HG03095 (cell line): Measurements from ENCODE around the gene ATP11A.
A peak's percentile ranks its signal among the peaks of the same experiment; 100 is the strongest.
"Not testable (repeated sequence)": the region's sequence is repeated elsewhere in the genome, so short reads cannot be mapped to it uniquely, and the experiment has no call there.

Experiments
- ATAC-seq: cut with Tn5 transposase; IDR thresholded peaks from one replicate; pipeline ENCODE4 v1.9.1; 2021; ENCODE audit warnings: moderate library complexity; ENCODE audit not compliant: unreplicated experiment

The ATP11A gene

DNA sequence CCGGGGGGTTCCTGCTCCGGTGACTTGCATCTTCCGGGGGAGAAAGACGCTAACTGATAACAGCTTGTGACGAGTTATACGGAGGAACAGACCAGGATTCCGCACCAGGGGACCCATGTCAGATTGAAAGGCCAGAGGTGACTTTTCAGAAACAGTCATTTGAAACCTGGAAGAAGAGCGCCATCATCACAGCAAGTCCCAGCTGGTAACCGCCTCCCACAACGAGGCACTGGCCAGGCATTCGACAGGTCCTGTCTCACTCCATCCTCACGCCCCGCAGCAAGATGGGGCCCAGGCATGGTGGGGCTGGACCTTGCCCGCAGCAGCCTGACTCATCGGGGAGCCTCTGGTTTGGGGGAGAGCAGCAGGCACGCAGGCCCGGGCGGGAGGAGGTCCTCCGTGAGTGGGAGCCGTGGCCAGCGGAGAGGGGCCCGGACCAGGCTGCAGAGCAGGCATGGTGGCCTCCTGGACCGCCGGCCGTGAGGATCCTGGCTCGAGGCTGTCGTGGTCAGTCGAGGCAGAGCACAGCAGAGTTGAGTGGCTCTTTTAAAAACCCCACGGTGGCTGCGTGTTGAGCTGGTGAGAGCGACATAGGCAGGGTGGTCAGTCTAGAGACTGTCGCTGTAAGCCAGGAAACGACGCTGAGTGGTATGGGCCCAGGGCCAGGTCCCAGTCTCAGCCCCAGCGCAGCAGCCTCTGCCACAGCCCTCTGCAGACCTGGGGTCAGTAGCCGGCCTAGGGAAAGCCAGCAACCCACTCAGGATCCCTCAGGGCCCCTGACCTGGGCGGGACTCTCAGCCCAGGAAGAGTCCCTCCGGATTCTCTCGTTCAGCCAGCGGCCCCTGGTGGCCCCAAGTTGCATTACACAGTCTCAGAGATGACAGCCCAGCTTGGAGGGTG lies 184.3 kb downstream of the ATP11A start:
- ATAC-seq = peak; percentile 86

DNA sequence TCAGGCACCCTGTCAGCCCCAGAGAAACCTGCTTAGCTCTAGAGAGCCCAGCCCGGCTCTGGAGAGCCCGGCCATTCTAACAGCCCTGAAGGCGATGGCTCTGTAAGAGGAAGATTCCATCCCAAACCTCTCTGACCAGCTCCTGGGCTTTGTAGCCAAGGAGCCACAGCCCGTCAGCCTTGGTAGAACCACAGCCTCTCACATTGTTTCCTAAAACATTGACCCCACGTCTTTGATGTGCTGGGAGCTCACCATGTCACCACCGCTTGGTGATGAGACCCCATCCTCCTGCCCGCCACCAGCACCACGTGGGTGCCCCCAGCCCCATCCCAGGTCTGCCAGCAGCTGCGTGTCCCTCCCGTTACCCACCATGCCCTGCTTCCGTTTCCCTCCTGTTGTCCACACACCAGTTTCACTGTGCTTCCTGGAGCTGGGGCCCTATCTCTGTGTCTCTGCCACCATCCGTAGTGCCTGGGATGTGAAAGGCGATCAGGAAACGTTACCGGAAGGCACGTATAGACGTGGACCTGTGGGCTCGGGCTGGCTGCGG lies 185.0 kb downstream of the ATP11A start:
- ATAC-seq = no peak

DNA sequence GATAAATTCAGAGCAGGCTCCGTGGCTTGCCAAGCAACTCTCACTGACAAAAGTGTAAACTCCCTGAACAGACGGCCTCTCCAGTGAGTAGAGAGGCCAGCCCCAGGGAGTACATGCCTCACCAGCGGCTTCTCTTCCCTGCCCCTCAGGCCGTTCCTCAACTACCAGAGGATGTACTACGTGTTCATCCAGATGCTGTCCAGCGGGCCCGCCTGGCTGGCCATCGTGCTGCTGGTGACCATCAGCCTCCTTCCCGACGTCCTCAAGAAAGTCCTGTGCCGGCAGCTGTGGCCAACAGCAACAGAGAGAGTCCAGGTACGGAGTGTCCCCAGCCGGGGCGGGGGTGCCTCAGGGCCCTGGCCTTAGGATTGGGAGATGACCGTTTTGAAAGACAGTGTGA lies 185.8 kb downstream of the ATP11A start:
- ATAC-seq = no peak

DNA sequence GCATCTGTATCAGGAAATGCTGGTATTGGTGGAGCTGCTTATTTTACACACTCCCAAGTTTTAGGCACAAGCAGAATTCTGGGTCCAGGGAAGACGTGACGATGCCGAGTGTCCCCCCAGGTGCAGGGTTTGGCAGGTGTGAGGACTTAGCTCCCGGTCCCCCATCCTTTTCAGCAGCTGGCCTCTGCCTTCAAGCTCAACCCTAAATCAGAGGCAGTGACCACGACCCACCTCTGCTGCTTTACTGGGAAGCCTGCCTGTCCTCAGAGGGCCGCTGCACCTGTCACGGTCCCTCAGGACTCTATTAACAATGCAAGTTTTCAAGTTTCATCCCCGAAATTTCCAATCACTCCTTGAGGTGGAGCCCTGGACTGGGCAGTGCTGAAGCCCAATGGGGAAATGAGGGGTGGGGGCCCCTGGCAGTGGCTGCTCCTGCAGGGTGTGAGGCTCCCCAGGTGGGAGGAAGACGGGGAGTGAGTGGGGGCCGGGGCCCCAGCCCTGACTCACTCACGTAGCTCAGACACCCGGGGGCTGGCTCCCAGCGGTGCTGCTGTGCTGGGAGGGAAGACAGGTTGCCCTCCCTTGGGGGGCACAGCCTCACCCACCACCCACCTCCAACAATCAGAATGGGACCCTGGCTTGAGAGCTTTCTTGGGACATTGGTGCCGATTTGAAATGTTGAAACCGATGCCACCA lies 186.6 kb downstream of the ATP11A start:
- ATAC-seq = no peak

DNA sequence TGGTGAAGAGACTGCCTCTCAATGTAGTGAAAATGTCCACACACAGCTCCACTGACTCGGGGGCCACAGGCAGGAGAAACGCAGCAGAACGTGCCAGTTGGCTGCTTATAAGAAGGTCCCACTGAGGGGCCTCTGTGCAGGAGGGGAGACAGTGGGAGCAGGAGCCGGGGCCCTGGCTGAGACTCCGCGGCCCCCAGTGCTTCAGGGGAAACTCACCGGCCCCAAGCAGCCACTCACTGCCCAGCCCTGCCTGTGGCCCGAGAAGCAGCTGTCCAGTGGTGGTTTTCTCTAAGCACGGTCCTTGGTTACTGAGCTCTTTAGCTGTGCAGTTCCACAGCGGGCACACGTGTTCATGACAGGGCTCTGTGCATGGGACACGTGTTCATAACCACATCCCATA lies 187.2 kb downstream of the ATP11A start:
- ATAC-seq = no peak

DNA sequence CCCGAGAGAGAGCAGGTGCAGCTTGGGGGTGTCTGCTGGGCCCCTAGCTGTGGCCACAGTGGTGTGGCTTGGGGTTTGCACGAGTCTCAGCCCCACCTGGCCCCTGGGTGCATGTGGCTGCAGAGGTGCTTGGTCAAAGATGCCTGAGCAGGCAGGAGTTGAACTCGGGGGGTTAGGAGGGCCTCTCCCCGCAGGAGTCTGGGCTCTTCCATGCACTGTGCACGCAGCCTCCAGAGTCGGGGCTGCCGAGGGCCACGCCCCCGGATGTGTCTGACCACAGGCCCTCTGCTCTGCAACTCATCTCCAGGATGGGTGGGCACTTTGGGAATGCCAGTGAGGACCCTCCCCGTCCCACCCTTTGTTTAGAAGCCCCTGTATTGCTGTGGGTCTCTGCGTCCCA lies 187.7 kb downstream of the ATP11A start:
- ATAC-seq = no peak

DNA sequence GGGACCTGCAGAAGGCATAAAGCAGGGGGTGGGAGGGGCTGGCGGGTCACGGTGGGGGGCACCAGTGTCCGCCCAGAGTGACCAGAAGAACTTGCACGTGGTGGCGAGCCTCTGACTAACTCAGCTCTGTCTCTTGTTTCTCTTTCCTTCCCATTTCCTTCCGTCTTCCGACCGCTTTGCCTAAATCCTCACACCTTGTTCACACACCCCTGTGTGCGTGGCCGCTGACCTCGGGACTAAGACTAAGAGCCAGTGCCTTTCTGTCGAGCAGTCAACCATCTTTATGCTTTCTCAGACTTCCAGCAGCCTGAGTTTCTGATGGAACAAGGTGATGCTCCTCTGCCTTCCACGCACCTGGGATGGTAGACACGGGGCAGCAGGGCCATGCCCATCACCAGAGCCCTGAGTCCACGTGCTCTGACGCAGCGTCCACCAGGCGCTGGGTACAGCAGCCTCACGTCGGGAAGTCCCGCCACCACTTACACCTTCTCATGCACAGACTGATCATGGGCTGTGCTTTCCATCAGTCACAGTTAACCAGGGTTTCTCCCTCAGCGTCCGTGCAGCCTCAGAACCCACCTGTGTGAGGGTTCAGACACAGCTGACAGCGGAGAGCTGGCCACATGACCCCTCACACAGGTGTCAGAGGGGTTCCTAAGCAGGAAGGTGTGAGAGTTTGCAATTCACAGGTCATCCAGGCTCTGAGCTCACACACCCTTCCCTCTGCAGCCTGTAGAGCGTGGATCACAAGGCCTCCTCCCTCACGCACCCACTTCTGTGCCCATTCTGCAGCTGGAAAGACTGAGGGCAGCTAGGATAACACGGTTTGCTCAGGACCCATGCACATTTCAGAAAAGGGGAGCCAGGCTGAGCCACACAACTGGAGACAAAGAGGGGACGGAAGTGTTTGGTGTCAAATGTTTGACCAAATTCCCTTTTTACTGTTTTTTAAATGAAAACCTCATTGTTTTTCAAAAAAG lies 188.4 kb downstream of the ATP11A start:
- ATAC-seq = no peak

DNA sequence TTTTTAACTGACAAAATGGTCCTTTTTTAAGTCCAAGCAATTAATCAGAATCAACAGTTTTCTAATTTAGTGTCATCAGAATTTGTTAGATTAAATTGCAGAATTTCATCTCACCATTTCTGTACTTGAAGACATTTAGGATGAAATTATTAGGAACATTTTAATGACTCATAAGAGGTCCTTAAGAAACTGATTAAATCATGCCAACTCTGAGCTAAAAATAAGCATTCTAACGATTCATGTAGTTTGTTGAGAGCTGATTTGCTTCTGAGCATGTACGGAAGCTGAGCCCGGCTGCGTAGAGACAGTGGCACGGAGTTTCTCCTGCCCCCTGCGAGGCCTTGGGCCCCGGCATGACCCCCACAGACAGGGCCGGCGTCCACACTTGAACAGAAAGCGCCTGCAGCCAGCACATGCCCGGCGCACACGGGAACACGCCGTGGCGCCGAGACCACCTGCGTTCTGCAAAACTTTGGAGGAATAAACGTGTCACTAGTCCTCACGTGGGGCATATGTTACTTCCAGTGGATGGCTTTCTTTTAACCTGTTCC lies 189.5 kb downstream of the ATP11A start:
- no peak for ATAC-seq

DNA sequence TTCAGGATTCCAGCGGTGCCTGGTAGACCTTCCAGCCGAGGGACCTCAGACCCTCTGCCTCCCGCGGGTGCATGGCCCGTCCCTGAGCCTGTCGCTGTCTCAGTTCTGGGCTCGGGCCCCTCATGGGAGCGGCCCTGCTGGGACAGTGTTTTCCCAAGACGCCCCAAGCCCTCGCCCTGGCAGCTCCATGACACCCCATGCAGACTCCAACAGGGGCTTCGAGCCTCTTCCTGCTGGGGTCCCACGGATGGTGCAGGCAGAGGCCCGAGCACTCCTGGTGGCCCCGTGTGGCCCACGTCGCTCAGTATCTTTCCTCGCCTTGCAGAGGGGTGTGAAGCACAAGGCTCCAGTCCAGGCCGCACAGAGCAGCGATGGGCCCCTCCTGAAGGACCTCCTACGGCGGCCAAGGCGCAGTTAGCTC lies 190.4 kb downstream of the ATP11A start:
- no peak for ATAC-seq

DNA sequence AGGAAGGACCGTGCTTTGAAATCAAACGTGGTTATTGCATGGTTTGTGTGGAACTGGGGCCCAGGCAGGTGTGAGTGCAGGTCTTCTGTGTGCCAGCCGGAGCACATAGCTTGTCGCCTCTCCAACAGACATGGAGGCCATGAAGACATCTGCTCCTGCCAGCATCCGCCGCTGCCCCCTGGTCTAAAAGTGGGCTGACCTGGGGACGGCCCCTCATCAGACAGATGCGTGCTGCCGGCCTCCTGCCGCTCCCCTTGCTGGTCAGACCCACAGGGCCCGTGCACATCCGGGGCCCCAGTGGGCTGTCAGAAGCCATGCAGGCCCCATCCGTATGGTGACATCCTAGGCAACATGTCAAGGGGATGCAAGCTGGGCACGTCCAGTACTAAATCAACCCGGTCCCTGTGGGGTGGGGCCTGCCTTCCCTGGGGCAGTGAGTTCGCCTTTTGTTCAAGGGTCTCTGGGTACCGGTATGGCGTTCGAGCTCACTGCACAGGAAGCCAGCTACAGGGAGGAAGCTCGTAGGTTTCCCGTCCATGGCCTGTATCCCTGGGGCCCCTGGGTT lies 191.2 kb downstream of the ATP11A start:
- ATAC-seq = no peak

DNA sequence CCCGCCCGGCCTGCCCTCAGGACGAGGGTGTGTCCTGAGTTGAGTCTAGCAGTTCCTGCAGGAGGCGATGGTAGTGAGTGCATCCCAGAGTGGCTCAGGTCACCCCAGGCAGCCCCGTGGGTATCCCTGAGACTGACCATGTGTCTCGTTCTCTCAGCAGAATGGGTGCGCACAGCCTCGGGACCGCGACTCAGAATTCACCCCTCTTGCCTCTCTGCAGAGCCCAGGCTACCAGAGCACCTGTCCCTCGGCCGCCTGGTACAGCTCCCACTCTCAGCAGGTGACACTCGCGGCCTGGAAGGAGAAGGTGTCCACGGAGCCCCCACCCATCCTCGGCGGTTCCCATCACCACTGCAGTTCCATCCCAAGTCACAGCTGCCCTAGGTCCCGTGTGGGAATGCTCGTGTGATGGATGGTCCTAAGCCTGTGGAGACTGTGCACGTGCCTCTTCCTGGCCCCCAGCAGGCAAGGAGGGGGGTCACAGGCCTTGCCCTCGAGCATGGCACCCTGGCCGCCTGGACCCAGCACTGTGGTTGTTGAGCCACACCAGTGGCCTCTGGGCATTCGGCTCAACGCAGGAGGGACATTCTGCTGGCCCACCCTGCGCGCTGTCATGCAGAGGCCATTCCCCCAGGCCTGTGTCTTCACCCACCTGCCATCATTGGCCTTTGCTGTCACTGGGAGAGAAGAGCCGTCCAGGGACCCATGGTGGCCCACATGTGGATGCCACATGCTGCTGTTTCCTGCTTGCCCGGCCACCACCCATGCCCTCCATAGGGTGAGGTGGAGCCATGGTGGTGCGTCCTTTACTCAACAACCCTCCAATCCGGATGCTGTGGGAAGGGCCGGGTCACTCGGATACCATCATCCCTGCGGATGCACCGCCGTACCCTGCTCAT lies 192.1 kb downstream of the ATP11A start:
- ATAC-seq = no peak

DNA sequence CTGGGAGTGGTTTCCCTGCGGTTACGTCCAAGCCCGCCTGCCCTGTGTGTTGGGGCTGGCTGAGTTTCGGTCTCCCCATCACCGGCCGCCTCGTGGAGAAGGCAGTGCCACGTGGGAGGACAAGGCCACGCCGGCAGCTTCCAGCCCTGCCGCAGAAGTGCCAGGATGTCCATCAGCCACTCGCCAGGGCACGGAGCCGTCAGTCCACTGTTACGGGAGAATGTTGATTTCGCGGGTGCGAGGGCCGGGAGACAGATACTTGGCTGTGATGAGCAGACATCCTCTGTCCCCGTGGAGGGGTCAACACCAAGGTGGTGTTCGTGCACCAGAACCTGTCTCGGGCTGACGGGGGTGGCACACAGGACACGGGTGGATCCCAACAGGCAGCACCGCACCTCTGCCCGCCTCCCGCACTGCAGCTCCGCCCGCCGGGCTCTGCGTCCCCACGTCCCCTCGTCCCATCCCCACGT lies 192.8 kb downstream of the ATP11A start:
- ATAC-seq = no peak

DNA sequence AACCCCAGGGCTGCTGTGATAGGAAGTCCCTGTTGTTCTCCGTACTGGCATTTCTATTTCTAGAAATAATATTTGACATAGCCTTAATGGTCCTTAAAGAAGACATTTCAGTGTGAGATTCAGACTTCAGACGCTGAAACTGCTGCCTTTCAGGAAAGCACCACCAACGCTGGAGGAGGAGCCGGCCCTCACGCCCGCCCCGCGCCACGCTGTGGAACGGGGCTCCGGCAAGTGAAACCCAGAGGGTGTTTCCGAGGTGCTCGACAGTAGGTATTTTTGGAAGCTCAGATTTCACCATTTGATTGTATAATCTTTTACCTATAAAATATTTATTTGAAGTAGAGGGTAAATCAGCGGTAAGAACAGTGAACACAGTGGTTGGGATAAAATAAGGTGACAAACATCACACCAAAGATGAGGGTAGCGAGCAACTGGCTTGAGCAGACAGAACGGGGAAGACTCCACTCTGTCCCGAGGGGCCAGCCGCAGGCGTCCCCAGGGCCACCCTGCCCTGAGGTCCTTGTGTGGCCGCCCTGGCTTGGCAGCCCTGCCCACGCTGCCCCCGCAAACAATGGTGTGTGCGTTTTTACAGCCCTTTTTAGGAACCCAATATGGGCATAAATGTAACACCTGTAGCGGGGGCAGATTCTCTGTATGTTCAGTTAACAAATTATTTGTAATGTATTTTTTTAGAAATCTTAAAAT lies 193.6 kb downstream of the ATP11A start:
- no peak for ATAC-seq

DNA sequence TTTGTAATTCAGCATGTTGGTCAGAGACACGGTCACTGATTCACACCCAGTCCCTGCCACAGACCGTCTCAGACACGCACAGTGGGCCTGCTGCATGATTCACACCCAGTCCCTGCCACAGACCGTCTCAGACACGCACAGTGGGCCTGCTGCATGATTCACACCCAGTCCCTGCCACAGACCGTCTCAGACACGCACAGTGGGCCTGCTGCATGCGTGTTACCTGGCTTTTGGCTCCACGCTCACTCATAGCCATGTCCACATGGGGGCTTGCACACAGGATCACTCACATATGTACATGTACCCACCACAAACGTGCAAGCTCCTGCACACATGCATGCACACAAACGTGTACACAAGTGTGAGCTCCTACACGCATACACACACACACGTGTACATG lies 194.9 kb downstream of the ATP11A start:
- not testable (repeated sequence) for ATAC-seq

DNA sequence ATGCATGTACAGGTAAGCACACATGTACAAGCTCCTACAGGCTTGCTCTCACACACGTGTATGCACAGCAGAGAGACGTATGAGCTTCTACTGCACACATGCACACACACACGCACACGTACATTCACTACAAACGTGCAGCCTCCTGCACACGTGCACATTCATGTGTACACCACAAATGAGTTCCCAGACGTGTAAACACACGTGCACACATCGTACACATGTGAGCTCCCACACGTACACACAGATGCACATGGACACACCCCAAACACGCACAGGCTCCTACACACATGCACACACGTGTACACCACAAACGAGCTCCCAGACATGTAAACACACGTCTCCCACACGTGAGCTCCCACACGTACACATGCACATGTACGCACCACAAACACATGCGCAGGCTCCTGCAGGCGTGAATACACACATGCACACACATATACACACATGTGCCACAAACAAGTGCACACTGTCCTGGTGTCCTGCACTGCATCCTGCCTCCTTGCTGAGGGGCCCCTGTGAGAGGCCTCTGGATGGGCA lies 195.5 kb downstream of the ATP11A start:
- no peak for ATAC-seq

DNA sequence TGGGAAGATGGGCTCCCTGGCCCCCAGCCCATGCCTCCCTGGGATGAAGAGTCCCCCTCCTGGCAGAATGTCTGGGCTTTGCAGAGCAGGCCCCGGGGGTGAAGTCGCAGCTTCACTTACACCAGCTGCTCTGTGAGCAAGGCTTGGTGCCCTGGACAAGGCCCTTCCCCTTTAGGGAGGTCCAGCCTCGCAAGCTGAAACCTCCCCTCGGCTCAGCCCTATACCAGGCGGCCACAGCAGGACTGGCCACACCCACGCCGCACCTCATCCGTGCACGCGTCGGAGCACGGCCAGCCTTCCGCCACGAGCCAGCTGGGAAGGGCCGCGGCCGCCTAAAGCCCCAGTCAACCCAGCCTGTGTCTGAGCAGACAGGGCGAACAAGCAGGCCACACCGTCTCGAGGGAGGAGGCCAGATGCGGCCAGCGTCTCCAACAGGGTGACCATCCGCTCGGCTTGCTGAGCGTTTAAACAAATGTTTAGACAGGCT lies 196.0 kb downstream of the ATP11A start:
- no peak for ATAC-seq

DNA sequence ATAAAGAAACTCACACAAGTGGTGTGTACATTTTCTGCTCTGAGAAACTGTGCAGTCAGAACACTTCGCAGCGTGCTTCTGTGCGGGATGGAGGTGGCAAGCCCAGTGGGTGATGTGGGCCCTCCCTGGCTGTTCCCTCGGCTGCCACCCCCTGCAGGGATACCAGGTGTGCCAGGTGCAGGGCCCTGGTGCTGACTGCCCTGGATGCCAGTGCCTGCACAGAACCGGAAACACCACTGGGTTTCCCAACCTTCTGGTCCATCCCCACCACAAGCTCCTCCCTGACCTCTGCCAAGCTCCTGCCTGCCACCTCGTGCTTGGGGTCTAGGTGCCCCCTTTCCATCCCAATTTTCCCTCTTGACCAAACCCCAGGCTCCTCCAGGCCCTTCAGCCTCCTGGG lies 197.3 kb downstream of the ATP11A start:
- ATAC-seq = no peak

DNA sequence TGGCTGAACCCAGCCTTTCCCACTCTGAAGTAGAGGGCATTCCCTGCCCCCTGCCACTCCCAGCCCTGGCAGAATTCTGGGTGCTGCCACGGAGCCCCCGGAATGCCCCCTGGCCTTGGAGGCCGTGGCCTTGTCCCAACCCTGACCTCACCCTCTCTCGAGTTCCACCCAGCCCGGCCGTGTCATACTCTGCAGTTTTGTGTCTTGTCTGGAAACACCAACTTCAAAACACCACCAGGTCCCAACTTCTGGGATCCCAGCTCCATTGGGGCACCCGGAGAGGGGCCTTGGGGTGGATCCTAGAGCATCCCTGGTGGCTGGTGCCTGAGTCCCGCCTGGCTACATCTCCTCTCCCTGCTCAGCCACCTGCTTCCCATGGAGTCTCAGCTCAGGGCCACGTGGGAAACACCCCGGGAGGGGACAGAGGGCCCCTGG lies 197.7 kb downstream of the ATP11A start:
- ATAC-seq = no peak
